Large intestine (tissue), 3 donors: Measurements from ENCODE around the gene ECT2. TPM values are rescaled to one million over a fixed set of nuclear protein-coding genes. Genes with fewer than 3 reads are reported as not detected.

ENCODE experiments used
- DNase-seq, 2 donors: peaks; one replicate each; pipeline versions ENCODE4 v3.0.0 to v3.0.0-alpha.2; 2013
- H3K27ac ChIP-seq: one replicate; pipeline ENCODE4 v1.5.1; 2013; ENCODE audit warnings: low read length
- H3K27me3 ChIP-seq: 2 replicates; pipeline ENCODE4 v1.6.1; 2013; ENCODE audit warnings: low read length; ENCODE audit not compliant: control insufficient read depth, insufficient read depth
- H3K36me3 ChIP-seq: 2 replicates; pipeline ENCODE4 v1.6.1; 2013; ENCODE audit warnings: low read length; ENCODE audit not compliant: control insufficient read depth, insufficient read depth
- H3K4me1 ChIP-seq: one replicate; pipeline ENCODE4 v1.6.1; 2013; ENCODE audit warnings: low read length; ENCODE audit not compliant: control insufficient read depth, insufficient read depth
- H3K4me3 ChIP-seq: one replicate; pipeline ENCODE4 v1.5.1; 2013; ENCODE audit warnings: low read length
- H3K9me3 ChIP-seq: one replicate; pipeline ENCODE4 v1.6.1; 2013; ENCODE audit warnings: mild to moderate bottlenecking, low read depth, low read length, moderate library complexity; ENCODE audit not compliant: control insufficient read depth
- WGBS: methylation state at CpG from one replicate; pipeline ENCODE4 v1.1.5; 2013; ENCODE audit warnings: low lambda C conversion rate; ENCODE audit not compliant: insufficient coverage; 5-methylcytosine and 5-hydroxymethylcytosine counted together
- polyA plus RNA-seq: library from polyadenylated mRNA; unstranded; fragments of 120-200 nt; gene quantifications from one replicate; pipeline ENCODE4 v1.2.1, GENCODE V29; 2013

The ECT2 gene
- polyA plus RNA-seq, 1 donor, result 16.2 TPM

- H3K4me1 ChIP-seq, result no peaks in the 10 kb centered on the region
- no peak for DNase-seq
- no peaks in the 10 kb centered on the region for H3K9me3 ChIP-seq
- no peak overlapping the region for H3K27ac ChIP-seq
- no peaks in the 10 kb centered on the region for H3K27me3 ChIP-seq
- H3K36me3 ChIP-seq, result no peaks in the 10 kb centered on the region
- WGBS, result 100% methylated on average over 1 of the region's 10 CpGs
- H3K4me3 ChIP-seq, result no peak overlapping the region
Measured at GRCh38 chr3:172766718-172767405, 16.3 kb downstream of the ECT2 start.

- Histone ChIP-seq H3K27me3 (no peaks in the 10 kb centered on the region), H3K4me1 (no peaks in the 10 kb centered on the region), H3K4me3 (no peak overlapping the region), H3K27ac (no peak overlapping the region), H3K9me3 (no peaks in the 10 kb centered on the region), H3K36me3 (peaks cover 7% of the 10 kb centered on the region)
- DNase-seq, result no peak
- WGBS, result 88% methylated on average over 1 of the region's 1 CpG
Measured at GRCh38 chr3:172770382-172770781, 19.9 kb downstream of the ECT2 start.

- WGBS, result 100% methylated on average over 2 of the region's 2 CpGs
- Histone ChIP-seq H3K27ac (no peak overlapping the region), H3K4me3 (no peak overlapping the region), H3K9me3 (no peaks in the 10 kb centered on the region), H3K4me1 (no peaks in the 10 kb centered on the region), H3K36me3 (peaks cover 7% of the 10 kb centered on the region), H3K27me3 (no peaks in the 10 kb centered on the region)
- DNase-seq, result no peak
Measured at GRCh38 chr3:172771672-172772071, 21.1 kb downstream of the ECT2 start.

GRCh38 chr3:172776049-172776717 lies 25.7 kb downstream of the ECT2 start:
- H3K36me3 ChIP-seq, result peaks cover 9% of the 10 kb centered on the region
- no peak for DNase-seq
- H3K27me3 ChIP-seq, result no peaks in the 10 kb centered on the region
- no peak overlapping the region for H3K27ac ChIP-seq
- H3K9me3 ChIP-seq, result no peaks in the 10 kb centered on the region
- H3K4me1 ChIP-seq, result no peaks in the 10 kb centered on the region
- H3K4me3 ChIP-seq, result no peak overlapping the region
- 100% methylated on average over 3 of the region's 5 CpGs for WGBS

- Histone ChIP-seq H3K36me3 (peaks cover 9% of the 10 kb centered on the region), H3K9me3 (no peaks in the 10 kb centered on the region), H3K4me1 (no peaks in the 10 kb centered on the region), H3K4me3 (no peak overlapping the region), H3K27ac (no peak overlapping the region), H3K27me3 (no peaks in the 10 kb centered on the region)
- 83% methylated on average over 1 of the region's 3 CpGs for WGBS
- DNase-seq, result no peak
Measured at GRCh38 chr3:172777901-172778300, 27.4 kb downstream of the ECT2 start.

- Histone ChIP-seq H3K4me1 (no peaks in the 10 kb centered on the region), H3K9me3 (no peaks in the 10 kb centered on the region), H3K27ac (no peak overlapping the region), H3K27me3 (no peaks in the 10 kb centered on the region), H3K4me3 (no peak overlapping the region), H3K36me3 (no peaks in the 10 kb centered on the region)
- DNase-seq, result no peak
- 89% methylated on average over 2 of the region's 2 CpGs for WGBS
Measured at GRCh38 chr3:172782235-172782634, 31.7 kb downstream of the ECT2 start.

GRCh38 chr3:172786036-172786435 lies 35.5 kb downstream of the ECT2 start:
- no peak overlapping the region for H3K4me3 ChIP-seq
- H3K36me3 ChIP-seq, result peaks cover 10% of the 10 kb centered on the region
- no peaks in the 10 kb centered on the region for H3K4me1 ChIP-seq
- H3K9me3 ChIP-seq, result no peaks in the 10 kb centered on the region
- WGBS, result 100% methylated on average over 1 of the region's 1 CpG
- no peaks in the 10 kb centered on the region for H3K27me3 ChIP-seq
- DNase-seq, result no peak
- no peak overlapping the region for H3K27ac ChIP-seq

- no peak overlapping the region for H3K27ac ChIP-seq
- H3K4me1 ChIP-seq, result no peaks in the 10 kb centered on the region
- H3K36me3 ChIP-seq, result peaks cover 12% of the 10 kb centered on the region
- H3K27me3 ChIP-seq, result no peaks in the 10 kb centered on the region
- no peak for DNase-seq
- no peaks in the 10 kb centered on the region for H3K9me3 ChIP-seq
- WGBS, result no CpG with 5 or more reads among the region's 2 CpGs
- H3K4me3 ChIP-seq, result no peak overlapping the region
Measured at GRCh38 chr3:172787019-172787418, 36.5 kb downstream of the ECT2 start.

GRCh38 chr3:172787746-172788145 lies 37.2 kb downstream of the ECT2 start:
- Histone ChIP-seq H3K27me3 (no peaks in the 10 kb centered on the region), H3K36me3 (peaks cover 15% of the 10 kb centered on the region), H3K27ac (no peak overlapping the region), H3K9me3 (no peaks in the 10 kb centered on the region), H3K4me3 (no peak overlapping the region), H3K4me1 (no peaks in the 10 kb centered on the region)
- DNase-seq, result no peak
- 100% methylated on average over 1 of the region's 1 CpG for WGBS

GRCh38 chr3:172799246-172799645 lies 48.7 kb downstream of the ECT2 start:
- Histone ChIP-seq H3K4me1 (no peaks in the 10 kb centered on the region), H3K27me3 (no peaks in the 10 kb centered on the region), H3K36me3 (no peaks in the 10 kb centered on the region), H3K4me3 (no peak overlapping the region), H3K27ac (no peak overlapping the region), H3K9me3 (no peaks in the 10 kb centered on the region)
- no peak for DNase-seq
- no CpG with 5 or more reads among the region's 1 CpG for WGBS

GRCh38 chr3:172800156-172800555 lies 49.6 kb downstream of the ECT2 start:
- DNase-seq, result no peak
- Histone ChIP-seq H3K9me3 (no peaks in the 10 kb centered on the region), H3K27me3 (no peaks in the 10 kb centered on the region), H3K4me3 (no peak overlapping the region), H3K27ac (no peak overlapping the region), H3K36me3 (no peaks in the 10 kb centered on the region), H3K4me1 (no peaks in the 10 kb centered on the region)
- 90% methylated on average over 2 of the region's 2 CpGs for WGBS
